Endothelial cell (in vitro differentiated cells): ENCODE results near the gene ALG9. TPM values are rescaled to one million over a fixed set of nuclear protein-coding genes. Genes with fewer than 3 reads are reported as not detected.

ENCODE experiments used
- DNase-seq: peaks from one replicate; pipeline ENCODE4 v3.0.0; 2021; ENCODE audit warnings: low spot score
- H3K27ac Mint-ChIP-seq: one replicate; pipeline ENCODE4 v1.8.0; 2021; ENCODE audit warnings: mixed read lengths, inconsistent platforms; ENCODE audit not compliant: unreplicated experiment
- H3K27me3 Mint-ChIP-seq: one replicate; pipeline ENCODE4 v1.8.0; 2021; ENCODE audit warnings: mild to moderate bottlenecking, moderate library complexity, mixed read lengths, inconsistent platforms; ENCODE audit not compliant: unreplicated experiment
- H3K36me3 Mint-ChIP-seq: one replicate; pipeline ENCODE4 v1.8.0; 2021; ENCODE audit warnings: mild to moderate bottlenecking, low read depth, mixed read lengths, inconsistent platforms; ENCODE audit not compliant: unreplicated experiment
- H3K4me1 Mint-ChIP-seq: one replicate; pipeline ENCODE4 v1.8.0; 2021; ENCODE audit warnings: mild to moderate bottlenecking, mixed read lengths, inconsistent platforms; ENCODE audit not compliant: unreplicated experiment
- H3K4me3 Mint-ChIP-seq: one replicate; pipeline ENCODE4 v1.8.0; 2021; ENCODE audit warnings: mild to moderate bottlenecking, mixed read lengths, inconsistent platforms; ENCODE audit not compliant: unreplicated experiment
- H3K9me3 Mint-ChIP-seq: one replicate; pipeline ENCODE4 v1.8.0; 2021; ENCODE audit warnings: mixed read lengths, inconsistent platforms; ENCODE audit not compliant: unreplicated experiment
- CTCF ChIP-seq: fragments of 200-600 bp; sonication (generic); IDR thresholded peaks from one replicate; pipeline ENCODE4 v1.5.0; 2021; ENCODE audit warnings: antibody characterized with exemption; ENCODE audit not compliant: unreplicated experiment
- total RNA-seq: library from RNA; stranded (reverse); fragmentation: NEBNext Ultra II Directional; extraction: Animal tissue kit (Norgen Biotek cat#: 25700); gene quantifications from one replicate; pipeline ENCODE4 v1.2.1, GENCODE V29; 2021; ENCODE audit not compliant: unreplicated experiment

Gene ALG9
- total RNA-seq, 1 donor from 2014 or later = 35.8 TPM

DNA sequence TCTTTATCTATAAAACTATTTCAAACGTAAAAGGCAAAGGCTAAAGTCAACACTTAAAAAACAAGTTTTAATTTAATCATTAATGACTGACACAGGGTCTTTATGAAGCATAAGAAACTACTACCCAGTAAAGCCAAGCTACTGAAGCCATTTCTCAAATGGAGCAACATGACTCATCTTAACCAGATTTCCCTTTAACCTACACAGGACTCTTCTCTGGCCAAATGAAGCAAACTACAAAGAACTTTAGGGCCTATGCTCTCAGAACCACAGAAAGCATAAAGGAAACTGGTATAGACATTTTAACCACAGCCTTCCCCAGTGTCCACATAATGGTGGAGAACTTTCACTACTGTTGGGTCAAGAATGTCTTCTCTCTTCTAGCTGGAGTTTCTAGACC, 34.7 kb downstream of the ALG9 start:
- no peak for TF ChIP-seq CTCF
- Mint-ChIP-seq H3K27me3 (peaks cover 3% of the 10 kb centered on the region), H3K36me3 (peaks cover 4% of the 10 kb centered on the region), H3K4me3 (no peak overlapping the region), H3K4me1 (no peaks in the 10 kb centered on the region), H3K27ac (no peak overlapping the region), H3K9me3 (no peaks in the 10 kb centered on the region)
- DNase-seq = no peak

- Mint-ChIP-seq H3K4me1 (no peaks in the 10 kb centered on the region), H3K27ac (no peak overlapping the region), H3K9me3 (no peaks in the 10 kb centered on the region), H3K4me3 (no peak overlapping the region), H3K27me3 (peaks cover under 1% of the 10 kb centered on the region), H3K36me3 (peaks cover 4% of the 10 kb centered on the region)
- TF ChIP-seq CTCF = no peak
- DNase-seq = no peak
These were observed 35.2 kb downstream of the ALG9 start for GRCh38 chr11:111836162-111836561.

- TF ChIP-seq CTCF = no peak
- Mint-ChIP-seq H3K9me3 (no peaks in the 10 kb centered on the region), H3K27me3 (no peaks in the 10 kb centered on the region), H3K4me3 (no peak overlapping the region), H3K4me1 (no peaks in the 10 kb centered on the region), H3K27ac (no peak overlapping the region), H3K36me3 (peaks cover 4% of the 10 kb centered on the region)
- DNase-seq = no peak
These were observed 35.7 kb downstream of the ALG9 start for GRCh38 chr11:111835665-111836064.

DNA sequence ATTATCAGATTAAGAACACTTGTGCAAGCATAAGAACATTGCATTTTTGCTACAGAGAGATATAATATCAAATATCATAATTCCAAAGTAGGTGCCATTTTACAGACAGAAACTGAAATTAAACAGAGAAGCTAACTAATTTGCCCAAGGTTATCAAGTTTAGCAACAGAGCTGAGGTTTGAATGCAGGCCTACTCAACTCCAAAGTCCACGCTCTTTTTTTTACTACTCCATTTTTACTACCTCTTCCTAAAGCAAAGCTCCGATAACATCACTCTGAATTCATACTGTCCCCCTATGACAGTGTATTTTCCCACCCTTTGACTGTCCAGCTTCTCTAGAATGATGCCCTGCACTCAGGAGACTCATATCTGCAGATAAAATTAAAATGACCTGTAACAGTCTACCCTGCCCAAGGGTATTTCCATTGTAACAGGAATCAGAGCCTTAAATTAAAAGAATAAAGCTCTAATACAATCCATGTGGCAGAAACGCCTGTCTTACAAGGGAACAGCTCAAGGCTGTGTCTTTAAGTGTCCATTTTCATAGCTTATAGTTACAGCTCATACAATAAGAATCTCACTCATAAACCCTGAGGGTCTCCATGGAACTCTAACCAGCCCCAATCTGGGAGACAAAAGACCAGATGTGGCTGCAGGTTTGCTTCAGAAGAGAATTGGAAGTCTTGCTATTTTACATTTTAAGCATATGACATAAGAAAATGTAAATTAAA, 36.8 kb downstream of the ALG9 start:
- Mint-ChIP-seq H3K27ac (no peak overlapping the region), H3K4me3 (no peak overlapping the region), H3K9me3 (no peaks in the 10 kb centered on the region), H3K36me3 (peaks cover 4% of the 10 kb centered on the region), H3K27me3 (no peaks in the 10 kb centered on the region), H3K4me1 (no peaks in the 10 kb centered on the region)
- no peak for DNase-seq
- no peak for TF ChIP-seq CTCF

DNA sequence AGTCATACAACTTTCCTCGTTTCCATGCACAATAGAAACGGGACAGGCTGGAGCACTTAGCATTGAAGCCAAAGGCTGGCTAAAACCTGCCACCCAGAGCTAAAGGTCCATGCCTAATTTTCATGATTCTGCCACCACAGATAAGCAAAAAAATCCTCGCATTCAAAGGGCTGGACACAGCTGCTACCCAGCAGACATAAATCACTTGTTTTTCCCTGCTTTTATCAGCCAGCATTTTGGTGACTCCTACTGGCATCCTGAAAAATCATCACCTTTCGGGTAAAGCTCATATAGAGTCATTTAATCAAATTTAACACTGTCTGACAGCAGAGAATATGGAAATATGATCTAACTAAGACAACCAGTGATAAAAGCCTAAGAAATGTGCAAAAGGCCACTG, 37.9 kb downstream of the ALG9 start:
- H3K4me3 Mint-ChIP-seq = no peak overlapping the region
- no peak overlapping the region for H3K27ac Mint-ChIP-seq
- no peaks in the 10 kb centered on the region for H3K9me3 Mint-ChIP-seq
- no peaks in the 10 kb centered on the region for H3K27me3 Mint-ChIP-seq
- peaks cover 4% of the 10 kb centered on the region for H3K36me3 Mint-ChIP-seq
- H3K4me1 Mint-ChIP-seq = no peaks in the 10 kb centered on the region
- DNase-seq = no peak
- no peak for TF ChIP-seq CTCF
